IPS-11a (cell line): ENCODE measurements around the gene ZSCAN21.
A peak's percentile ranks its signal among the peaks of the same experiment; 100 is the strongest.
"Not testable (repeated sequence)": the region's sequence is repeated elsewhere in the genome, so short reads cannot be mapped to it uniquely, and the experiment has no call there.

Experiments used
- H3K4me3 ChIP-seq: one replicate; pipeline ENCODE4 v1.5.1; 2013; ENCODE audit warnings: low read depth, low read length, control low read depth

ZSCAN21 gene

DNA sequence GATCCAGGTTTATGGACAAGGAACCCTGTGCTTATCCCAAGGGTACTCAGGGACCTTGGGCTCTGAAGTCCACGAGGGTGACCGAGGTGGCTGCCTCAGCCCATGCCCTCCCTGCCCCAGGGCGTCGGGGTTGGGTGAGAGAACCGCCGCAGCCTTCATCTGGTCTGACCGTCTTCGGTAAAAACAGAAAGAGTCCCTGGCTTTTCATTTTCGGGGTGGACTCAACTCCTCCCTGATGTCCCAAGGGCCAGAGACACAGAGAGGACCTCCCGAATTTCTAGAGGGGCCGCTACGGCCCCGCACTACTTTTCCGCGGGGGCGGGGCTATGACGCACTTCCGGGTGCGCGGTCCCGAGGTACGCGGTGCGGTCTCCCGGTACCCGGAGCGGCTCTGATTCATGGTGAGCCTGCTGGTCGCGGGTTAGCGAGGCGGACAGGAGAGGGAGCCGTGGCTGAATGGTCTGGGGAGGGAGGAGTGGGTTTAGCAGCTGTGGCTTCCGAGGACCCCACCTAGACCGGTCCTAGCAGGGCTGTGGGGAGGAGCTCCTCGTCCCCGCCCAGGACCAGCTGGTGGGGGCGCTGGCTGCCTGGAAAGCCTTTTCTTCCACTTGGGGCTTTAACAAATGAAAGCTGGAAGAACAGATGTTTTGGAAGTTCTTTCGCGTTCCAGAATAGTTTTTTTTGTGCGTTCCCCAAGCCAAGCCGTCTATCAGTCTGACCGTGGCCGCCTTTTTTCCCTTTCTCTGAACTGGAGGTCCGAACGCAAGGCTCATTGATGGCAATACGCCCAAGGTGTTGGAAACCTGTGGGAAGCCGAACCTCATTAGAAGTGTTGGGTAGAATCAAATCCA, at the start of gene ZSCAN21:
Gene ZSCAN21 (plus strand): TSS at position 334 of the 851 bp plus-strand sequence. CDS start 7,233 bp downstream, outside the sequence.
- peak within 1 kb of the TSS; percentile 95 for H3K4me3 ChIP-seq

- H3K4me3 ChIP-seq: no peak overlapping the region
Observed at GRCh38 chr7:100000239-100000638, 49.3 kb upstream of the ZSCAN21 start.

GRCh38 chr7:100003711-100004661, 45.6 kb upstream of the ZSCAN21 start:
- H3K4me3 ChIP-seq: no peak overlapping the region

DNA sequence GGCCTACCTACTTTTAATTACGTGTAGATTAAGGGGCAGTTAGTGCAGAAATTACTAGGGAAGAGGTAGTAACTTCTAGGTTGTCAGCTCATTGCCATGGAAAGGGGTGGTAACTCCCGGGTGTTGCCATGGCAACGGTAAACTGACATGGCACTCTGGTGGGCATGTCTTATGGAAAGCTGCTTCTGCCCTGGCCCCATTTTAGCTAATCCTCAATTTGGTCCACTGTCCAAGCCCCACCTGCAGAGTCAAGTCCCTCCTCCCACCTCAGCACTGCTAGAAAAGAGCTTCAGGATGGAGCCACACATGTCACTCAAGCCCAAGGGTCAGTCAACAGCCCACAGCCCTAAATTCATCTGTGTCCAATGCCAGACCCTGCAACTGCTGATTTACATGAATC, 41.7 kb upstream of the ZSCAN21 start:
- no peak overlapping the region for H3K4me3 ChIP-seq

DNA sequence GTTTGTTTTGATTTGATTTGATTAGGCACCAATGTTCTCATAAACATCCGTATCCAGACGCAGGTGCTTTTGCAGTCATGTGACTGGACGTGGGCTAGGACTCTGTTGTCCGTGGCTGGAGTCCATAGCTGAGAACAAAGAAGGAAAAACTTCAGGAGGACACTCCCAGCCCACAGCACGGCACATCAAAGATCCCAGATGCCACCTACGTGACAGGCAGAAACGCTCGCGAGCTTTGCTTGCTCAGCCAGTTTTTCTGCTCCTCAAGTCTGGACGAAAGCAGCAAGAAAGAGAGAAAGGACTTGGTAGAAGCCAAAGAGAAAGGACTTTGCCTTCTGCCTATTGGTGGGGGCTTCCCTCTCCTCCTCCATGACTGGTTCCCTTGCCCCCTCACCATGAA, 41.0 kb upstream of the ZSCAN21 start:
- no peak overlapping the region for H3K4me3 ChIP-seq

- not testable (repeated sequence) for H3K4me3 ChIP-seq
Observed at GRCh38 chr7:100009952-100010351, 39.6 kb upstream of the ZSCAN21 start.

DNA sequence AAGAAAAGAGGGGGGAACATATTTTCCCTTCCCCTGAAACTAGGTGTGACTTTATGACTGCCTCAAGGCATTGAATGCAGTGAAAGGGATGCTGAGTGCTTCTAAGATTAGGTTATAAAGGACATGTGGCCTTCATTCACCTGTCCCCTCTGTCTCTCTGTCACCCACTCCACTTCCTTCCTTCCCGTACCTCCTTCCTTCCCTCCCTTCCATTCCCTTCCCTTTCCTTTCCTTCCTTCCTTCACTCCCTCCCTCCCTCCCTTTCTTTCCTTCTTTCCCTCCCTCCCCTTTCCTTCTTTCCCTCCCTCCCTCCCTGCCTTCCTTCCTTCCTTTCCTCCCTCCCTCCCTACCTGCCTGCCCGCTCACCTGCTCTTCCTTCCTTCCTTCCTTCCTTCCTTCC, 38.7 kb upstream of the ZSCAN21 start:
- H3K4me3 ChIP-seq: no peak overlapping the region

GRCh38 chr7:100011516-100011915, 38.1 kb upstream of the ZSCAN21 start:
- no peak overlapping the region for H3K4me3 ChIP-seq

DNA sequence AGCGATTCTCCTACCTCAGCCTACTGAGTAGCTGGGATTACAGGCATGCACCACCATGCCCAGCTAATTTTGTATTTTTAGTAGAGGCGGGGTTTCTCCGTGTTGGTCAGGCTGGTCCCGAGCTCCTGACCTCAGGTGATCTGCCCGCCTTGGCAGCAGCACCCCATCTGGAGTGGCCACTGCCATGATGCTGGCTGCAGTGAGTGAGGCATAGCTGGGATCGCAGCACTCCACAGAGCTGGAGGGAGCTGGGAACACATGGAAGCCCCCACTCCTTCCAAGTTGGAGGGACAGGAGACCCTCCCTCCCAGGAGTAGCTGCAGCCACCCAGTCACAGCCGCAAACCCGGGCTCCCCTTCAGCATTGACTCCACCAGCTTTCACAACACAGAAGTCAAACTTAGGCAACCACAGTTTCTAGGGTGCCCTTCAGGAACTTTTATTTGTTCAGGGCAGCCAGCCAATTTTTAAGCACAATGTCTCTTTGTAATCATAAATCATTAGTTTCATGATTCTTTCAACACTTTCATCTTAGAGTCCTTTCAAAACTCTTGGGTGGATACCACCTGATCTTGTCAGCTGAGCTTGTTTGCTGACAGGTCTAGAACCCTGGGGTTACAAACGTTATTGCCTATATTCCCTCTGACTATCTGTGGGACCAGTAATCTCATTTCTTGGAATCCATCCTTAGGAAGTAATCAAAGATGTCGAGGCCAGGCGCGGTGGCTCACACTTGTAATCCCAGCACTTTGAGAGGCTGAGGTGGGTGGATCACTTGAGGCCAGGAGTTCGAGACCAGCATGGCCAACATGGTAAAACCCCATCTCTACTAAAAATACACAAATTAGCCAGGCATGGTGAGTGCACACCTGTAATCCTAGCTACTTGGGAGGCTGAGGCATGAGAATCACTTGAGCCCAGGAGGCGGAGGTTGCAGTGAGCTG, 36.9 kb upstream of the ZSCAN21 start:
- not testable (repeated sequence) for H3K4me3 ChIP-seq

DNA sequence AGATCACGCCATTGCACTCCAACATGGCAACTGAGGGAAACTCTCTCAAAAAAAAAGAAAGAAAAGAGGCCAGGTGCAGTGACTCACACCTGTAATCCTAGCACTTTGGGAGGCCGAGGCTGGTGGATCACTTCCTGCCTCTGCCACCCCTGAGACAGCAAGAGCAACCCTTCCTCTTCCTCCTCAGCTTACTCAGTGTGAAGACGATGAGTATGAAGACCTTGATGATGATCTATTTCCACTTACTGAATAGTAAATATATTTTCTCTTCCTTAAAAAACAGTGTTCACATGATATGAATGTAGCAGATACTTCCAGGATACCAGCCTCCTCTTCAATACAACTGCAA, 36.3 kb upstream of the ZSCAN21 start:
- H3K4me3 ChIP-seq: no peak overlapping the region

DNA sequence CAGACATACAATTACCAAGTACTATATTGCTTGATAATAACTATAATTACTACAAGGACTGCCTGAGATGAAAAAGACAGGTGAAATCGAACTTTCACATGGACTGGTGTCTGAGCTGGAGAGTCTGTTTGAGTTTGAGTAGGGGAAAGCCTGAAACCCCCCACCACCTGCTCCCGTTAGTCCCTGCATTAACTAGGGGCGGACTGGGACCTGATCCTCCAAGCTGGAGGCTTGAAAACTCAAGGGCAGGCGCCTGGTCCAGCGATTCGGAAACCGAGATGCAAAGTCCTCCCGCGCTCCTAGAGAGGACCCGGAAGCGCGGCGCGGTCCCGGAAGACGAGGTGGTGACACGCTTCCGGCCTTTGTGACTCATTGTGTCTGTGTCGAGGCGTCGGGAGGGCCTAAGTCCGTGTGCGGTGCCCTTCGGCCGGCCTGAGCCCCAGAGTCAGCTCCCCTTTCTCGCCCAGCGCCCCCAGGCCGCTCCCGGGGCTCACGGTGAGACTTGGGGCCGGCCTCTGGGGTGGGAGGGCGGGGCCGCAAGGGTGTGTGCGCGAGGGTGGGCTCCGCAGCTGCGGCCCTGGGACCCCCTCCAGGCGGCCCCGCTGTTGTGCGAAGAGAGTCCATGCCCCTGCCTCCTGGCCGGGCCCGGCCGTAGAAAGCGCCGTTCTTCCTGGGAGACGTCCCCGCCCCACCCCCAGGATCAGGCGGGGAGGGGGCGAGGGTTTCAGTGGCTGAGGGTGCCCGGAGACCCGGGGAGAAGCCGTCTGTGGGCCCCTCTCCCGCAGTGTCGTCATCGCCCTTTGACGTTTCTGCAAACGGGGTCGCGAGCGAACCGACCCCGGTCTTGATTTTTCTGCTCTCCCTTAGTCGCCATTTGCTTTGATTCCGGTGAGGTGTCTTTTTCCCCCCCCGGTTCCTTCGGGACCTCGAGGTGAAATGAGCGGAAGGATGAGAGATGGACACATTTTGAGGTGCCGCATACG, 34.1 kb upstream of the ZSCAN21 start, which contains the start of gene ZKSCAN1:
Gene ZKSCAN1 (plus strand): TSS at position 365 of the 983 bp plus-strand sequence. CDS start 7,911 bp downstream, outside the sequence.
- peak within 1 kb of the TSS; percentile 68 for H3K4me3 ChIP-seq

DNA sequence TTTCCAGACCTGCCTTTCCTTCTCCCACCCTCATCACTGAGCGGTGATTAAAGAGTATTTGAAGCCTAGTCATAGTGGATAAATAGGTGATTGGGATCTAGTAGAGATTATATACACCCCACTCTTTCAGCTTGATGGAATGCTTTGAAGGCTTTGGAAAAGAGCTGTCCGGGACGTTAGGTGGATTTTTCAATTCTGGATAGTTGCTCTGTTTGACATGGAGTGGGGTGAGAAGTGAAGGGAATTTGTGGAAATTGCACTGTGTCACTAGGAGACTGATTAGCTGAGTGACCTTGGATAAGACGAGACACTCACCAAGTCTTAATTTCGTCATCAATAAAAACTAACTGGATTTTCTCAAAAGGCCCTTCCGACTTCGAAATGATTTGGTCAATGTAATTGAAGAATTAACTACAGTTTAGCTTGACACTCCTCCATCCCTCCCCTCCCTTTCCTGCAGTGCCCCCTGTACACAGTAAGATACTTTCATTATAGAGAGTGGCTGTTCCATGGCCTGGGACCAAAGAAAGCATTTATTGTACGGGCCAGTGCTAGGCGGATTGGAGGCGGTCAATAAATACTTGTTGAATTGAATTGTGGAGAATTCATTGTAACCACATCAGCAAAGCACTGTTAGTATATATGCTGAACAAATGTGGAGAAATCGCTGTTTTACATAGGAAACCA, 33.2 kb upstream of the ZSCAN21 start:
- peak overlapping the region; percentile 68 for H3K4me3 ChIP-seq

DNA sequence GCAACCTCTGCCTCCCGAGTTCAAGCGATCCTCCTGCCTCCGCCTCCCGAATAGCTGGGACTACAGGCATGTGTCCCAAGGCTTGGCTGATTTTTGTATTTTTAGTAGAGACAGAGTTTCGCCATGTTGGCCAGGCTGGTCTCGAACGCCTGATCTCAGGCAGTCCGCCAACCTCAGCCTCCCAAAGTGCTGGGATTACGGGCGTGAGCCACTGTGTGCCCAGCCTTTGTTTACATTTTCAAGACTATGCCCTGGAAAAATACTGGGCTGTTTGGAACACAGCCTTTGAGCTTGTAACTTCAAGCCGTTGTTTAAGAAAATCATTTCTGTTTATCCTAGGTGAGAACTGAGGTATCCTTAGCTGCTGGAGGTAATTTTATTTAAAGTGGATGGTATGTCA, 32.3 kb upstream of the ZSCAN21 start:
- no peak overlapping the region for H3K4me3 ChIP-seq

- H3K4me3 ChIP-seq: no peak overlapping the region
Observed at GRCh38 chr7:100017875-100018274, 31.7 kb upstream of the ZSCAN21 start.

- H3K4me3 ChIP-seq: no peak overlapping the region
Observed at GRCh38 chr7:100019908-100020307, 29.7 kb upstream of the ZSCAN21 start.

- no peak overlapping the region for H3K4me3 ChIP-seq
Observed at GRCh38 chr7:100021297-100021696, 28.3 kb upstream of the ZSCAN21 start.

DNA sequence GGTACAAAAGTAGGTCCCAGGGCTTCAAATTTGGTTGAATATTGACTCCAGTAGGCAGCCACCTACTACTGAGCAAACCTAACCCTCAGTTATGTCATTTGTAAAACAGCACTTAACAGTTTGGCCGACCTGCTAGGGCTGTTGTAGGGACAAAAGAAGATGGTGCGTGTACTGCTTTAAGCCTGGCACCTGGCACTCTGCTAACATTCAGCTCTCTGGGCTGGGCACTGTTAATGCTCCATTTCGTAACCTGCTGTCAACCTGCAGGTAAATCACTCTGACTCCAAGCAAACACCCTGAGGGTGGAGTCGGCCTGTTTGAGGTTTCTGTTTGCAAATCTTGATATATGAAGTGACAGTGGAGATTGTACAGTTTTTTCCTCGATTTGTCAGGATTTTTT, 27.0 kb upstream of the ZSCAN21 start:
- no peak overlapping the region for H3K4me3 ChIP-seq

DNA sequence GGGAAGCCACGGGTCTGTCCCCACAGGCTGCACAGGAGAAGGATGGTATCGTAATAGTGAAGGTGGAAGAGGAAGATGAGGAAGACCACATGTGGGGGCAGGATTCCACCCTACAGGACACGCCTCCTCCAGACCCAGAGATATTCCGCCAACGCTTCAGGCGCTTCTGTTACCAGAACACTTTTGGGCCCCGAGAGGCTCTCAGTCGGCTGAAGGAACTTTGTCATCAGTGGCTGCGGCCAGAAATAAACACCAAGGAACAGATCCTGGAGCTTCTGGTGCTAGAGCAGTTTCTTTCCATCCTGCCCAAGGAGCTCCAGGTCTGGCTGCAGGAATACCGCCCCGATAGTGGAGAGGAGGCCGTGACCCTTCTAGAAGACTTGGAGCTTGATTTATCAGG, 26.0 kb upstream of the ZSCAN21 start:
- no peak overlapping the region for H3K4me3 ChIP-seq
